ENCODE measurements around the gene MED29. TPM values are rescaled to one million over a fixed set of nuclear protein-coding genes. Genes with fewer than 3 reads are reported as not detected.

The MED29 gene
- total and polyA plus RNA-seq, 3 donors from 2014 or later = 38.9 to 53.5 (median 46.1) TPM

- Histone ChIP-seq H3K36me3 (ENCODE audit: low read depth, missing control alignments) (no peaks in the 10 kb centered on the region), H3K9me3 (no peaks in the 10 kb centered on the region), H3K27me3 (no peaks in the 10 kb centered on the region), H3K27ac (peak overlapping the region; percentile 92 to 94), H3K4me3 (peak overlapping the region; percentile 69 to 89), H3K4me1 (peaks cover 18% of the 10 kb centered on the region)
- no peak for DNase-seq
- TF ChIP-seq, protein P1, sequence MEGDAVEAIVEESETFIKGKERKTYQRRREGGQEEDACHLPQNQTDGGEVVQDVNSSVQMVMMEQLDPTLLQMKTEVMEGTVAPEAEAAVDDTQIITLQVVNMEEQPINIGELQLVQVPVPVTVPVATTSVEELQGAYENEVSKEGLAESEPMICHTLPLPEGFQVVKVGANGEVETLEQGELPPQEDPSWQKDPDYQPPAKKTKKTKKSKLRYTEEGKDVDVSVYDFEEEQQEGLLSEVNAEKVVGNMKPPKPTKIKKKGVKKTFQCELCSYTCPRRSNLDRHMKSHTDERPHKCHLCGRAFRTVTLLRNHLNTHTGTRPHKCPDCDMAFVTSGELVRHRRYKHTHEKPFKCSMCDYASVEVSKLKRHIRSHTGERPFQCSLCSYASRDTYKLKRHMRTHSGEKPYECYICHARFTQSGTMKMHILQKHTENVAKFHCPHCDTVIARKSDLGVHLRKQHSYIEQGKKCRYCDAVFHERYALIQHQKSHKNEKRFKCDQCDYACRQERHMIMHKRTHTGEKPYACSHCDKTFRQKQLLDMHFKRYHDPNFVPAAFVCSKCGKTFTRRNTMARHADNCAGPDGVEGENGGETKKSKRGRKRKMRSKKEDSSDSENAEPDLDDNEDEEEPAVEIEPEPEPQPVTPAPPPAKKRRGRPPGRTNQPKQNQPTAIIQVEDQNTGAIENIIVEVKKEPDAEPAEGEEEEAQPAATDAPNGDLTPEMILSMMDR (IDR thresholded peaks at IDR 0.05) = peak in 1 of 3 experiments; percentile 78
- no peak for TF ChIP-seq POLR2A (IDR thresholded peaks at IDR 0.05)
- WGBS, 2 donors = 1% methylated on average over 24 of the region's 24 CpGs; no CpG with 5 or more reads in 1 of the 2 donors
- intact Hi-C loops (cut with DNase I; ENCODE audit: low total_unique reads) = no loop called here
Observed at GRCh38 chr19:39412867-39413271, 21.7 kb downstream of the MED29 start.

GRCh38 chr19:39413272-39413910 is 22.2 kb downstream of the MED29 start:
- intact Hi-C loops (cut with DNase I; ENCODE audit: low total_unique reads) = no loop called here
- H3K36me3 ChIP-seq (ENCODE audit: low read depth, missing control alignments) = no peaks in the 10 kb centered on the region
- H3K4me3 ChIP-seq = peak overlapping the region; percentile 69 to 89
- peak overlapping the region; percentile 92 to 94 for H3K27ac ChIP-seq
- DNase-seq = peak; percentile 61
- TF ChIP-seq, protein P1 (IDR thresholded peaks at IDR 0.05) = no peak
- no peak for TF ChIP-seq POLR2A (IDR thresholded peaks at IDR 0.05)
- no peaks in the 10 kb centered on the region for H3K27me3 ChIP-seq
- peaks cover 18% of the 10 kb centered on the region for H3K4me1 ChIP-seq
- WGBS, 2 donors = 1% methylated on average over 17 to 47 of the region's 54 CpGs
- H3K9me3 ChIP-seq = no peaks in the 10 kb centered on the region

DNA sequence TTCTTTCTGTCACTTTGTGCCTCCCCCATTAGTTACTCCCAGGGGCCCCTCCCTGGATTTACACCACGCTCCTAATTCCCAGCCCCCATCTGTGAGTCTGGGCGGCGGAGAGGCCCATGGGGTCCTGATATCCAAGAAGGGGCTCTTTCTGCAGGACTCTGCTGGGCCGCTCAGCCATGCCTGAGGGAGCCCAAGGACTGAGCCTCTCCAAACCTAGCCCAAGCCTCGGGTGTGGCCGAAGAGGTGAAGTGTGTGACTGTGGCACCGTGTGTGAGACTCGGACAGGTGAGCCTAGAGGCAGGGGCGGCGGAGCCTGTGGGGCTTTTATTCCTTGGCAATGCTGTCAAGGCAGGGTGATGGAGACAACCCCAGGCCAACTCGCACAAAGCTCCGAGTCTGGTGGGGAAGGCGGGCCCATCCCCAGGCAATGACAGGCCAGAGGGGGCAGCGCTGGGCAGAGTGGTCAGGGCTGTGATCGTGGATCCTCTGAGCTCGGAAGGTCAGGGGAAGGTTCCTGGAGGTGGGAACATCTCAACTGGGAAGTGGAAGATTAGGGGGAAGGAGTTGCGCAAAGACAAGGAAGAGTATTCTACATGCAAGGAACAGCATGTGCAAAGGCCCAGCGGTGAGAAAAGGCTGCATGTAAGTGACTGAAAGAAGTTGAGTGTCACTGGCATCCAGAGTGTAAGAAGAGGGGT is 22.9 kb downstream of the MED29 start:
- peak overlapping the region; percentile 69 to 89 for H3K4me3 ChIP-seq
- H3K27me3 ChIP-seq = no peaks in the 10 kb centered on the region
- peak overlapping the region; percentile 92 to 94 for H3K27ac ChIP-seq
- DNase-seq = no peak
- no peaks in the 10 kb centered on the region for H3K36me3 ChIP-seq (ENCODE audit: low read depth, missing control alignments)
- WGBS, 2 donors = 29 to 41% methylated on average over 18 of the region's 18 CpGs
- intact Hi-C loops (cut with DNase I; ENCODE audit: low total_unique reads) = no loop called here
- no peaks in the 10 kb centered on the region for H3K9me3 ChIP-seq
- TF ChIP-seq, protein P1 (IDR thresholded peaks at IDR 0.05) = no peak
- TF ChIP-seq POLR2A (IDR thresholded peaks at IDR 0.05) = no peak
- H3K4me1 ChIP-seq = peaks cover 18% of the 10 kb centered on the region

GRCh38 chr19:39415111-39416046 is 24.2 kb downstream of the MED29 start:
- Histone ChIP-seq H3K9me3 (no peaks in the 10 kb centered on the region), H3K27me3 (no peaks in the 10 kb centered on the region), H3K4me3 (peak overlapping the region in 1 of 2 donors; percentile 5), H3K4me1 (peaks cover 14% of the 10 kb centered on the region), H3K36me3 (ENCODE audit: low read depth, missing control alignments) (no peaks in the 10 kb centered on the region), H3K27ac (no peak overlapping the region)
- TF ChIP-seq, protein P1 (IDR thresholded peaks at IDR 0.05) = no peak
- no peak for TF ChIP-seq POLR2A (IDR thresholded peaks at IDR 0.05)
- intact Hi-C loops (cut with DNase I; ENCODE audit: low total_unique reads) = no loop called here
- DNase-seq = no peak
- WGBS, 2 donors = 68 to 70% methylated on average over 24 to 35 of the region's 35 CpGs

All from testis (tissue), 3 donors.